ENCODE measurements around the gene ELOVL4.
A peak's percentile ranks its signal among the peaks of the same experiment; 100 is the strongest.

Gene ELOVL4

GRCh38 chr6:79947191-79948186 lies at the start of gene ELOVL4:
Gene ELOVL4, minus strand, starts transcription at chr6:79947553. Its CDS starts 274 bp downstream, at chr6:79947279.
- DNase-seq: peak; percentile 5

DNA sequence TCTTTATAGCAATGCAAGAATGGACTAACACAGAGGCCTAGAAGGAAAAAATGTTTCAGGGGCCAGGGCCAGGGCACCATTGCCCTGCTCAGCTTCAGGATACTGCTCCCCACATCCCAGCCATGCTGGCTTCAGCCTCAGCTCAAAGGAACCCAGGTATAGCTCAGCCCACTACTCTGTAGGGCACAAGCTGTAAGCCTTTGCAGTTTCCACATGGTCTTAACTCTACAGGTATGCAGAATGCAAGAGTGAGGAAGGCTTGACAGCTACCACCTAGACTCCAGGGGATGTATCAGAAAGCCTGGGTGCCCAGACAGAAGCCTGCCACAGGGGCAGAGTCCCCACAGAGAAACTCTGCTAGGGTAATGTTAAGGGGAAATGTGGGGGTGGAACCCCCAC lies 46.6 kb upstream of the ELOVL4 start:
- DNase-seq: no peak

DNA sequence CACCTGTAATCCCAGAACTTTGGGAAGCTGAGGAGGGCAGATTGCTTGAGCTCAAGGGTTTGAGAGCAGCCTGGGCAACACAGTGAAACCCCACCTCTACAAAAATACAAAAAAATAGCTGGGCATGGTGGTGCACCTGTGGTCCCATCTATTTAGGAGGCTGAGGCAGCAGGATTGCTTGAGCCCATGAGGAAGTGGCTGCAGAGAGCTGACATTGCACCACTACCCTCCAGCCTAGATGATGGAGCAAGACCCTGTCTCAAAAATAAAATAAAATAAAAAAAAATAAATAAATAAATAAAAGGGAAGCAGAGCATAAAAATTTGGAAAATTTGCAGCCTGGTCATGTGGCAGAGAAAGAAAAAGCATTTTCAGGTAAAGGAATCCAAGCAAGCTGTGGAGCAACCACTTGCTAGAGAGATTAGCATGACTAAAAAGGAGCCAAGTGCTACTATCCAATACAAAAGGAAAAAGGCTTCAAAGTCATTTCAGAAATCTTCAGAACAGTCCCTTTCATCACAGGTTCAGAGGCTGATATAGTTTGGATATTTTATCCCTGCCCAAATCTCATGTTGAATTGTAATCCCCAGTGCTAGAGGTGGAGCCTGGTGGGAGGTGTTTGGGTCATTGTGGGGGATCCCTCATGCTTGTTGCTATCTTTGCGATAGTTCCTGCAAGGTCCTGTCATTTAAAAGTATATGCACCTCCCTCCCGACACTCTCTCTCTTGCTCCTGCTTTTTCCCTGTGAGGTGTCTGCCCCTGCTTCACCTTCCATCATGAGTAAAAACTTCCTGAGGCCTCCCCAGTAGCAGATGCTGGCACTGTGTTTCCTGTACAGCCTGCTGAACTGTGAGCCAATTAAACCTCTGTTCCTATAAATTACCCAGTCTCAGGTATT lies 45.9 kb upstream of the ELOVL4 start:
- no peak for DNase-seq

DNA sequence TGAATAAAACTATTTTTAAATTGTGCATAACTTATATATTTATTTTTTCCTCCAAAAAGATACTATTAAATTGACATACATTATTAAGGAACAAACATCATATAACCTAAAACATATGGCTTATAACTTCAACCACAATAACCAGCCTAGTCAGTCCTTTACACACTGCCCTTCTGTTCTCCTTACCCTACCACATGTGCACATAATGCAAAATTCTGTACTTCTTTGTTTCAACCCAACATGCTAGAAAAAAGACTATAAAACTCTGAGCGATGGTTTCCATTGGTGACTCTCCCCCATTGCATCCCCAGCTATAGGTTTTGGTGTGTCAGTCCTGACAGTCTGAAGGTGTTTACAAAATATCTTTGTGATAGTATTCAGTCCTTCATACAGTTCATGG lies 42.3 kb upstream of the ELOVL4 start:
- DNase-seq: no peak

DNA sequence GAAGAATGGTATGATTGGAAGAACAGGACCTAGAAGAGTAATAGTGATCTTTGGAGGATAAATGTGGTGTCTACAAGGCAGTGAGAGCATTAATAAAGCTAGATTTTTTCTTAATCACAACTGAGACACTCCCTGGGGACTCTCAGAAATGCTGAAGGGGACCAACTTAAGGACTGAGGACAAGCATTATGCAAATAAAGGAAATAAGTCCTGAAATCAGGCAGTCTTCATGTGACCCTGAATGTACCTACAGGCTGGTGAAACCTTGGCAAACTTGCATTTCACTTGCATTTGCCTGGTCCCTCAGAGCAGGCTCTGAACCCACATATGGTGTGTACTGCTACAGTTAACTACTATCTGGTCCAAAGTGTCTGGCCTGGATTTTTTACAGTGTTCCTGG lies 37.8 kb upstream of the ELOVL4 start:
- no peak for DNase-seq

DNA sequence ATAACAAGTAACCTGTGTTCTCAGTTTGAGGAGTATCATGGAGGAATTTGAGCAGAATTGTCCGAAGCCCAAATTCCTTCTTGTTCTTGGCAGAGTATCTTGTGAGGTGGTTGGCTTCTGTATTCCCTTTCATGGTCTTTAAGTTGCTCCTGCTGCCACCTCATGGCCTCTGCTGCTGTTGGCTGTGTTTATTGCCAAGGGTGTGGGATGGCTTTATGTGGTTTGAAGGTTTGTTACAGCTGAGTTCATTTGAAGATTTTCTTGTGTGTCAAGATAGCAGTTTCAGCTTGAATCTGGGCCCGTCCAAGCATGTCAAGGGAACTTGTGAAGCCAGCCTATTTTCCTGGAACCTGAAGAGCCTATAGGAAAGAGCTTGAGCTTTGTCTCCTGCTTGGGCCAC lies 36.9 kb upstream of the ELOVL4 start:
- DNase-seq: no peak

GRCh38 chr6:79981652-79982051 lies 34.3 kb upstream of the ELOVL4 start:
- DNase-seq: no peak

DNA sequence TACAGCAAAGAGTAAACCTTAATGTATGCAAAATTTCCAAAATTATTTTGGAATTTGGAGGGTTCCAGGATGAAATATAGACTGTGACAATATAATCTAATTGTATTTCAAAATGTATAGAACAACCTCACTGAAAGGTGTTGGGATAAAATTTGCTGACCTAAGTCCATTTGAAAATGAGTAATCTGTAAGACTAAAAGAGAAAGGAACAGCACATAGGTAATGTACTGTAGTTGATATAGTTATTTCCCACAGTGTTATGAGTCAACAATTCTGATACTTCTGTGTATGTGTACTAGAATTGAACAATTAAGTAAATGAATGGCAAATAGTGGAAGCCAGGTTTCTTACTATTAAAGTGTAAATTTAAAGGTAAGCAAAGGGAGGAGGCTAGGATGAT lies 23.8 kb upstream of the ELOVL4 start:
- DNase-seq: no peak

GRCh38 chr6:79969784-79970183 lies 22.4 kb upstream of the ELOVL4 start:
- DNase-seq: no peak

GRCh38 chr6:79967178-79967577 lies 19.8 kb upstream of the ELOVL4 start:
- DNase-seq: no peak

DNA sequence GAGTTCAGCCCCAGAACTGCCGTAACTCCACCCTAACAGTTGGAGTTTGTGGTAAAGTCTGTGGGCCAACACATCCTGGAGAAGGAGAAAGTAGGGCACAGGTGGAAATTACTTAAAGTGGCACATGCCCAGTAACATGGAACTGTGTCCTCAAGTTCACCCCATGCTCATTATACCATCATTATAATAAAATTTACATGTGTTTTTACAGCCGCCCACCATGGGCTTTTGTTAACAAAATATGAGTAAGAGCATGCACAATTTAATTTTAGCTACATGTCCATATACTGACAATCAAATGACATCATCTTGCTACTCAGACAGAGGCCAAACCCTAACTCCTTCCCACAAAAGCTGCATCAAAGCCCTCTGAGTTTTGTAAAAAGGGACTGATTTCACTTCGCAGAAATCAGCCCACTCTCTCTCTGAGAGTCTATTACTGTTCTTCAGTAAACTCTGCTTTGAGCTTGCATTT lies 17.3 kb upstream of the ELOVL4 start:
- DNase-seq: no peak

GRCh38 chr6:79954849-79955248 lies 7.5 kb upstream of the ELOVL4 start:
- DNase-seq: no peak

DNA sequence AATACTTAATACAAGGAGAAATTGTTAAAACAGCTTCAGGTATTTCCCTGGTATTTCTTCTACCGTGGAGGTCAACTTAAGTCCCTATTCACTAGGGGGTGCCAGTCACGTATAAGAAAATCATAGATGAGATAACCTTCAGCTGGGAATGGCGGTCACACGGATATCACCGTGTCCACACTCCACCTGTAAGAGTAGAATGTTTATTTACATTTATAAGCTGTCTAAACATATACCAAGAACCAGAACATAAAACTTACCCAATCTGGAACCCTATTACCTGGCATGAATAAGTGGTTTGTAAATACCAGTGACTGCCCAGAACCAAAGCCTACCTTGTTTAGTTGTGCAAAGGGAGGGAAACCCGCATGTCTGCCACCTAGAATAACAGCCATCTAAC lies 1.9 kb upstream of the ELOVL4 start:
- DNase-seq: peak; percentile 70

GRCh38 chr6:79946272-79947190 lies 822 bp downstream of the ELOVL4 start:
- DNase-seq: peak; percentile 2

GRCh38 chr6:79943133-79943532 lies 4.2 kb downstream of the ELOVL4 start:
- DNase-seq: no peak

GRCh38 chr6:79941489-79942151 lies 5.7 kb downstream of the ELOVL4 start:
- DNase-seq: no peak

DNA sequence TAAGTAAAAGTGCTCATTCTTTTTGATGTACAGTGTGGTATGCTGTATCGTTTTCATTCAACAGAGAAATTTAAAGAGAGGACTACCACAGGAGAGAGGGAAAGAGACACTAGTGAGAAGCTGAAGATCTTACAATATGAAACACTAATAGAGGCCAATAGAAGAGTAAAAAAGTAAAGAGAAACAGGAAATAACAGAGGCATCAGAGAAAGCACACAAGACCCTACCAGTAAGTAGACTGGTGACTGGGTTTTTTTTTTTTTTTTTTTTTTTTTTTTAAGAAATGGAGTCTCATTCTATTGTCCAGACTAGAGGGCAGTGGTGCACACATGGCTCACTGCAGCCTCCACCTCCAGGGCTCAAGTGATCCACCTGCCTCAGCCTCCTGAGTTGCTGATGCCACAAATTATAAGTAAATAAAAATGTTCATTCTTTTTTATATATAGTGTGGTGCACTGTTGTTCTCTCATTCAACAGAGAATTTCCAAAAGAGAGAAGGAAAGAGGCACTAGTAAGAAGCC lies 18.8 kb downstream of the ELOVL4 start:
- DNase-seq: no peak

- no peak for DNase-seq
Observed at GRCh38 chr6:79927758-79928157, 19.6 kb downstream of the ELOVL4 start.

- no peak for DNase-seq
Observed at GRCh38 chr6:79923270-79923669, 24.1 kb downstream of the ELOVL4 start.

DNA sequence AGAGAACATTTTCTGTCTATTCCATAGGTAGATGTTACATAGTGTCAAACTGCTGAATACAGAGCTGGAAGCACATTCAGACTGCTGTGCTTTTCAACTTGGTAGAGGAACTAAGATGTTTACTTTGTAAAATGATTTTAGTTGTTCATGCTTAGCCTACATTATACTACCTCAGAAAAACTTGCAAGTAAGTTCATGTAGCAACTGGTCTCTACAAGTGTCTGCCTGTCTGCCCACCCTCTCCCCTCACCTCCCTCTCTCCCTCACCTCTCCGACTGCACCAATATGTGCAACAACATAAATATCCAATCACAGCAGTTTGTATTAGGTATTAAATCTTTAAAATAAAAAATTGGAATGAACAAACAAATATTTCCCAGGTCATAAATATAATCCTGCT lies 25.3 kb downstream of the ELOVL4 start:
- DNase-seq: no peak

DNA sequence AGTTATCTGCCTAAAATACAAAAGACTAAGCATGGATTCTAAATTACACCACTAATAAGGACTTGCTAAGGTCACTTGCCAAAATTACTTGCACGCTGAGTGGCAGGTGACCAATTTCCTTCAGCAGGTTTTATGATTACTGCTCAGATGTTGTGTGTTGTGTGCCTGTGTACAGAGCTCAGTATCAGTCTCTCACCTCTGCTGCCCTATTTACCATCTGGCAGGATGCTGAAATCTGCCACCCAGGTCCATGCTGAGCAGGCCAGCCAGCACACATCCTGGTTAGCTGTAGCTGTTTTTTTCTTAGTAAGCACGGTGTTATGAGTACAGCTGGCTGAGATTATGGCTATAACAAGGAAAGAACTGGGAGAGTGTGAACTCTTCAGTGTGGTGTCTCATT lies 34.0 kb downstream of the ELOVL4 start:
- DNase-seq: no peak

- DNase-seq: no peak
Observed at GRCh38 chr6:79911992-79912391, 35.4 kb downstream of the ELOVL4 start.
